HG03442 (cell line): ENCODE measurements around the gene RHOG.
A peak's percentile ranks its signal among the peaks of the same experiment; 100 is the strongest.

Experiments used
- ATAC-seq: cut with Tn5 transposase; IDR thresholded peaks from one replicate; pipeline ENCODE4 v1.9.1; 2021; ENCODE audit warnings: mild to moderate bottlenecking, moderate library complexity; ENCODE audit not compliant: unreplicated experiment

Gene RHOG

GRCh38 chr11:3860375-3860774, 19.6 kb upstream of the RHOG start:
- ATAC-seq = no peak

- peak; percentile 35 for ATAC-seq
Observed at GRCh38 chr11:3859373-3859881, 18.7 kb upstream of the RHOG start.

- no peak for ATAC-seq
Observed at GRCh38 chr11:3857628-3858027, 16.9 kb upstream of the RHOG start.

GRCh38 chr11:3856856-3857553, 16.2 kb upstream of the RHOG start:
- ATAC-seq = no peak

- peak; percentile 19 for ATAC-seq
Observed at GRCh38 chr11:3855808-3856491, 15.2 kb upstream of the RHOG start.

- peak; percentile 63 for ATAC-seq
Observed at GRCh38 chr11:3854977-3855807, 14.4 kb upstream of the RHOG start, which contains the start of gene STIM1. TSS of gene STIM1 (plus strand) at chr11:3855664. CDS start at chr11:3856271, 607 bp downstream.

GRCh38 chr11:3854660-3854976, 13.9 kb upstream of the RHOG start:
- no peak for ATAC-seq

- peak; percentile 29 for ATAC-seq
Observed at GRCh38 chr11:3853899-3854659, 13.3 kb upstream of the RHOG start.

GRCh38 chr11:3853545-3853842, 12.7 kb upstream of the RHOG start:
- no peak for ATAC-seq

GRCh38 chr11:3849297-3849874, 8.6 kb upstream of the RHOG start:
- ATAC-seq = no peak

GRCh38 chr11:3845670-3846069, 4.9 kb upstream of the RHOG start:
- ATAC-seq = no peak

- ATAC-seq = no peak
Observed at GRCh38 chr11:3845246-3845645, 4.5 kb upstream of the RHOG start.

- no peak for ATAC-seq
Observed at GRCh38 chr11:3843326-3843725, 2.6 kb upstream of the RHOG start.

GRCh38 chr11:3841426-3842350, 929 bp upstream of the RHOG start:
- peak; percentile 43 for ATAC-seq

GRCh38 chr11:3840004-3840869, 522 bp downstream of the RHOG start:
- no peak for ATAC-seq

GRCh38 chr11:3838504-3838903, 2.3 kb downstream of the RHOG start:
- no peak for ATAC-seq

GRCh38 chr11:3837793-3838192, 3.0 kb downstream of the RHOG start:
- no peak for ATAC-seq

GRCh38 chr11:3836903-3837302, 3.9 kb downstream of the RHOG start:
- no peak for ATAC-seq

- ATAC-seq = no peak
Observed at GRCh38 chr11:3835751-3836150, 5.0 kb downstream of the RHOG start.
